Measurements from ENCODE around the gene LAGE3.

- TF ChIP-seq CTCF (IDR thresholded peaks at IDR 0.05 in 2 of 3, conservative IDR thresholded peaks at IDR 0.05 in 1 of 3; ENCODE audit: control insufficient read depth in 2 of 3, extremely low read depth in 1 of 3, insufficient read depth in 1 of 3, low read depth in 3 of 3, low read length in 3 of 3), result no peak
- no peak for TF ChIP-seq EP300 (IDR thresholded peaks at IDR 0.05; ENCODE audit: borderline replicate concordance in 1 of 2, control insufficient read depth in 1 of 2, low read depth in 2 of 2, low read length in 2 of 2)
- no peak for TF ChIP-seq MXI1 (IDR thresholded peaks at IDR 0.05; ENCODE audit: low read depth, low read length)
- no peak for TF ChIP-seq MAX (IDR thresholded peaks at IDR 0.05; ENCODE audit: low read depth, low read length)
- no peak for TF ChIP-seq TARDBP (IDR thresholded peaks at IDR 0.05; ENCODE audit: borderline replicate concordance)
- TF ChIP-seq PAX5 (IDR thresholded peaks at IDR 0.05; ENCODE audit: borderline replicate concordance, low read depth, low read length), result no peak
These were observed 26.3 kb downstream of the LAGE3 start for GRCh38 chrX:154452823-154453222.

Measured in GM12878 (cell line).